H9 (cell line): ENCODE data around the gene MICU1. TPM values are rescaled to one million over a fixed set of nuclear protein-coding genes. Genes with fewer than 3 reads are reported as not detected.
A peak's percentile ranks its signal among the peaks of the same experiment; 100 is the strongest.

ENCODE experiments used
- DNase-seq: peaks from one replicate; pipeline ENCODE4 v3.0.0-alpha.2; 2017
- H2AFZ ChIP-seq: one replicate; pipeline ENCODE4 v1.6.1; 2013; ENCODE audit warnings: mild to moderate bottlenecking, low read length, control low read depth, moderate library complexity
- H2AK5ac ChIP-seq: 2 replicates; pipeline ENCODE4 v1.6.1; 2013; ENCODE audit warnings: low read length, control low read depth, mixed read lengths; ENCODE audit not compliant: insufficient read length
- H2BK120ac ChIP-seq: one replicate; pipeline ENCODE4 v1.6.1; 2013; ENCODE audit warnings: low read depth, mild to moderate bottlenecking, low read length, control low read depth, inconsistent platforms; ENCODE audit not compliant: poor library complexity, severe bottlenecking
- H2BK12ac ChIP-seq: 2 replicates; pipeline ENCODE4 v1.6.1; 2013; ENCODE audit warnings: low read length, control low read depth, mixed read lengths, low read depth; ENCODE audit not compliant: insufficient read length
- H2BK15ac ChIP-seq: 2 replicates; pipeline ENCODE4 v1.6.1; 2013; ENCODE audit warnings: low read depth, low read length, control low read depth
- H2BK20ac ChIP-seq: one replicate; pipeline ENCODE4 v1.6.1; 2013; ENCODE audit warnings: low read depth, mild to moderate bottlenecking, low read length, control low read depth, inconsistent platforms; ENCODE audit not compliant: poor library complexity, severe bottlenecking
- H2BK5ac ChIP-seq: 2 replicates; pipeline ENCODE4 v1.6.1; 2013; ENCODE audit warnings: low read length, control low read depth, mixed read lengths; ENCODE audit not compliant: insufficient read length
- H3K14ac ChIP-seq: 2 replicates; pipeline ENCODE4 v1.6.1; 2013; ENCODE audit warnings: low read length, control low read depth; ENCODE audit not compliant: insufficient read depth
- H3K18ac ChIP-seq: 2 replicates; pipeline ENCODE4 v1.6.1; 2013; ENCODE audit warnings: low read depth, mild to moderate bottlenecking, mixed read lengths, low read length, control low read depth; ENCODE audit not compliant: insufficient read length
- H3K23ac ChIP-seq: 2 replicates; pipeline ENCODE4 v1.6.1; 2013; ENCODE audit warnings: low read length, control low read depth, mixed read lengths, low read depth; ENCODE audit not compliant: insufficient read length
- H3K23me2 ChIP-seq: 2 replicates; pipeline ENCODE4 v1.6.1; 2013; ENCODE audit warnings: low read depth, mild to moderate bottlenecking, mixed read lengths, low read length, control low read depth; ENCODE audit not compliant: insufficient read length, poor library complexity, severe bottlenecking
- H3K27ac ChIP-seq: 2 replicates; pipeline ENCODE4 v1.5.1; 2013; ENCODE audit warnings: low read length, control low read depth, mixed read lengths, low read depth; ENCODE audit not compliant: insufficient read length
- H3K27me3 ChIP-seq: 2 replicates; pipeline ENCODE4 v1.6.1; 2013; ENCODE audit warnings: low read length, control low read depth, inconsistent platforms; ENCODE audit not compliant: insufficient read depth
- H3K4ac ChIP-seq: 2 replicates; pipeline ENCODE4 v1.6.1; 2013; ENCODE audit warnings: low read depth, mild to moderate bottlenecking, control low read depth, inconsistent platforms, low read length, moderate library complexity
- H3K4me1 ChIP-seq: 2 replicates; pipeline ENCODE4 v1.6.1; 2013; ENCODE audit warnings: low read length, control low read depth, inconsistent platforms; ENCODE audit not compliant: insufficient read depth
- H3K4me2 ChIP-seq: 2 replicates; pipeline ENCODE4 v1.6.1; 2013; ENCODE audit warnings: low read length, control low read depth, mixed read lengths; ENCODE audit not compliant: insufficient read length, insufficient read depth
- H3K56ac ChIP-seq: 2 replicates; pipeline ENCODE4 v1.6.1; 2013; ENCODE audit warnings: low read depth, mild to moderate bottlenecking, mixed read lengths, low read length, control low read depth; ENCODE audit not compliant: insufficient read length
- H3K79me1 ChIP-seq: 2 replicates; pipeline ENCODE4 v1.6.1; 2013; ENCODE audit warnings: low read depth, mild to moderate bottlenecking, moderate library complexity, low read length, control low read depth, inconsistent platforms; ENCODE audit not compliant: insufficient read depth, poor library complexity, severe bottlenecking
- H3K79me2 ChIP-seq: 2 replicates; pipeline ENCODE4 v1.6.1; 2013; ENCODE audit warnings: low read length, control low read depth, inconsistent platforms; ENCODE audit not compliant: insufficient read depth
- H3K9ac ChIP-seq: 2 replicates; pipeline ENCODE4 v1.6.1; 2013; ENCODE audit warnings: low read length, control low read depth, mixed read lengths; ENCODE audit not compliant: insufficient read length; ENCODE audit errors: extremely low read depth
- H3K9me3 ChIP-seq: one replicate; pipeline ENCODE4 v1.6.1; 2013; ENCODE audit warnings: low read depth, low read length, inconsistent platforms; ENCODE audit not compliant: control insufficient read depth
- H3T11ph ChIP-seq: one replicate; pipeline ENCODE4 v1.6.1; 2013; ENCODE audit warnings: mild to moderate bottlenecking, low read length, control low read depth, inconsistent platforms
- H4K20me1 ChIP-seq: one replicate; pipeline ENCODE4 v1.6.1; 2013; ENCODE audit not compliant: control insufficient read depth, insufficient read length, insufficient read depth
- H4K5ac ChIP-seq: 2 replicates; pipeline ENCODE4 v1.6.1; 2013; ENCODE audit warnings: low read depth, mild to moderate bottlenecking, mixed read lengths, low read length, control low read depth; ENCODE audit not compliant: insufficient read length
- H4K8ac ChIP-seq: replicated peaks from 2 replicates; pipeline ENCODE4 v1.6.1; 2013; ENCODE audit warnings: low read length, control low read depth, mixed read lengths, low read depth; ENCODE audit not compliant: insufficient read length
- H4K91ac ChIP-seq: 2 replicates; pipeline ENCODE4 v1.6.1; 2013; ENCODE audit warnings: low read depth, mild to moderate bottlenecking, moderate library complexity, mixed read lengths, low read length, control low read depth; ENCODE audit not compliant: insufficient read length
- H3K27ac Mint-ChIP-seq, 3 experiments: 2 replicates in 2 of 3; 3 replicates in 1 of 3; pipeline ENCODE4 v1.8.0; 2020 to 2021; ENCODE audit warnings: mixed read lengths in 3 of 3, mild to moderate bottlenecking in 1 of 3, moderate library complexity in 1 of 3
- H3K27me3 Mint-ChIP-seq: 2 replicates; pipeline ENCODE4 v1.8.0; 2021; ENCODE audit warnings: low read depth, mild to moderate bottlenecking, moderate library complexity, mixed read lengths
- H3K36me3 Mint-ChIP-seq, 3 experiments: 2 replicates in 2 of 3; 3 replicates in 1 of 3; pipeline ENCODE4 v1.8.0; 2020 to 2021; ENCODE audit warnings: low read depth in 3 of 3, mixed read lengths in 3 of 3; ENCODE audit not compliant: insufficient read depth in 1 of 3
- H3K4me1 Mint-ChIP-seq, 2 experiments: 2 replicates each; pipeline ENCODE4 v1.8.0; 2020; ENCODE audit warnings: mixed read lengths in 2 of 2
- H3K4me3 Mint-ChIP-seq, 2 experiments: 2 replicates in 1 of 2; 3 replicates in 1 of 2; pipeline ENCODE4 v1.8.0; 2020 to 2021; ENCODE audit warnings: mild to moderate bottlenecking in 2 of 2, mixed read lengths in 2 of 2, moderate library complexity in 1 of 2
- H3K9me3 Mint-ChIP-seq, 2 experiments: 2 replicates in 1 of 2; 3 replicates in 1 of 2; pipeline ENCODE4 v1.8.0; 2020; ENCODE audit warnings: mild to moderate bottlenecking in 2 of 2, mixed read lengths in 2 of 2, moderate library complexity in 1 of 2
- WGBS: extraction: QIAGEN DNeasy Blood & Tissue Kit; methylation state at CpG from one replicate; pipeline ENCODE4 v1.1.7; 2013; ENCODE audit warnings: missing lambda C conversion rate, low lambda C conversion rate, mixed read lengths; ENCODE audit not compliant: insufficient read length; ENCODE audit errors: extremely low coverage; 5-methylcytosine and 5-hydroxymethylcytosine counted together
- total RNA-seq: library from RNA; stranded (reverse); gene quantifications from 2 replicates; pipeline ENCODE4 v1.2.1, GENCODE V29; 2021
- TF ChIP-seq, protein P1 (sequence below): fragments of 200-600 bp; sonication (generic); conservative IDR thresholded peaks from 3 replicates; pipeline ENCODE4 v1.8.0; 2021; ENCODE audit warnings: antibody characterized with exemption, mild to moderate bottlenecking

MICU1 gene
- total RNA-seq, 1 experiment from 2014 or later, result 33.2 TPM

DNA sequence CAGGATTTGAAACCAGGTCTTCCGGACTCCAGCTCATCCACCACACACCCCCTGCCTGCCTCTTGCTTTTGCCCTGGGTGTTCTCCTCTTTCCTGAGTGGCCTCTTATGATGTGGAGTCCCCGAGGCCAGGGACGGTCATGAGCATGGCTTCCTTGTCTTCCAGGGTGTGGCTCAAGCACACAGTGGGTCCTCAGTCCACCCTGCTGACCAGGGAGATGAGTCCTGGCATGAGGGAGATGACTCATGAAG lies 303.9 kb downstream of the MICU1 start:
- H2BK5ac ChIP-seq, result no peak overlapping the region
- TF ChIP-seq, protein P1, sequence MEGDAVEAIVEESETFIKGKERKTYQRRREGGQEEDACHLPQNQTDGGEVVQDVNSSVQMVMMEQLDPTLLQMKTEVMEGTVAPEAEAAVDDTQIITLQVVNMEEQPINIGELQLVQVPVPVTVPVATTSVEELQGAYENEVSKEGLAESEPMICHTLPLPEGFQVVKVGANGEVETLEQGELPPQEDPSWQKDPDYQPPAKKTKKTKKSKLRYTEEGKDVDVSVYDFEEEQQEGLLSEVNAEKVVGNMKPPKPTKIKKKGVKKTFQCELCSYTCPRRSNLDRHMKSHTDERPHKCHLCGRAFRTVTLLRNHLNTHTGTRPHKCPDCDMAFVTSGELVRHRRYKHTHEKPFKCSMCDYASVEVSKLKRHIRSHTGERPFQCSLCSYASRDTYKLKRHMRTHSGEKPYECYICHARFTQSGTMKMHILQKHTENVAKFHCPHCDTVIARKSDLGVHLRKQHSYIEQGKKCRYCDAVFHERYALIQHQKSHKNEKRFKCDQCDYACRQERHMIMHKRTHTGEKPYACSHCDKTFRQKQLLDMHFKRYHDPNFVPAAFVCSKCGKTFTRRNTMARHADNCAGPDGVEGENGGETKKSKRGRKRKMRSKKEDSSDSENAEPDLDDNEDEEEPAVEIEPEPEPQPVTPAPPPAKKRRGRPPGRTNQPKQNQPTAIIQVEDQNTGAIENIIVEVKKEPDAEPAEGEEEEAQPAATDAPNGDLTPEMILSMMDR, result no peak
- Mint-ChIP-seq H3K36me3 (no peaks in the 10 kb centered on the region), H3K4me3 (no peak overlapping the region), H3K4me1 (peaks cover 39 to 50% of the 10 kb centered on the region in 2 experiments), H3K27me3 (no peaks in the 10 kb centered on the region), H3K27ac (peak overlapping the region in 1 of 3 experiments; percentile 50; a peak in 2 of 7 replicates), H3K9me3 (no peaks in the 10 kb centered on the region; a peak in 1 of 5 replicates)
- H2AFZ ChIP-seq, result no peak overlapping the region
- H2BK120ac ChIP-seq, result no peak overlapping the region
- H3K56ac ChIP-seq, result no peak overlapping the region
- H4K8ac ChIP-seq, result no peak overlapping the region
- H2BK15ac ChIP-seq, result no peak overlapping the region
- H3K23ac ChIP-seq, result no peak overlapping the region
- H4K91ac ChIP-seq, result no peak overlapping the region
- H4K20me1 ChIP-seq, result no peaks in the 10 kb centered on the region
- H3K9me3 ChIP-seq, result no peaks in the 10 kb centered on the region
- no peak overlapping the region for H3K27ac ChIP-seq
- no peak overlapping the region for H3K4ac ChIP-seq
- no peaks in the 10 kb centered on the region for H3K79me1 ChIP-seq
- no peak overlapping the region for H3T11ph ChIP-seq
- H3K23me2 ChIP-seq, result peaks cover 3% of the 10 kb centered on the region
- peak overlapping the region; percentile 50 for H3K18ac ChIP-seq
- H3K14ac ChIP-seq, result no peak overlapping the region
- H2AK5ac ChIP-seq, result no peak overlapping the region
- no peaks in the 10 kb centered on the region for H3K27me3 ChIP-seq
- H3K79me2 ChIP-seq, result no peaks in the 10 kb centered on the region
- no CpG with 5 or more reads among the region's 3 CpGs for WGBS
- H2BK12ac ChIP-seq, result no peak overlapping the region
- DNase-seq, result no peak
- H4K5ac ChIP-seq, result no peak overlapping the region
- no peak overlapping the region for H2BK20ac ChIP-seq
- no peak overlapping the region for H3K4me2 ChIP-seq
- no peak overlapping the region for H3K9ac ChIP-seq
- H3K4me1 ChIP-seq, result peaks cover 2% of the 10 kb centered on the region; the same call in 1 of the 2 replicates
